Measurements from ENCODE around the gene MALAT1. TPM values are rescaled to one million over a fixed set of nuclear protein-coding genes. Genes with fewer than 3 reads are reported as not detected.

MALAT1 gene
- total RNA-seq, 1 experiment from 2014 or later: 6,000 TPM

GRCh38 chr11:65503949-65504673 is 5.3 kb downstream of the MALAT1 start:
- Histone ChIP-seq H3K4me3 (replicated peaks in 1 of 2; ENCODE audit: low read depth in 1 of 2, low read length in 2 of 2) (peak overlapping the region; percentile 6 to 10; a peak in 3 of 4 replicates), H3K4me2 (ENCODE audit: low read length) (peak overlapping the region; percentile 85), H4K20me1 (ENCODE audit: insufficient read depth) (peaks cover 70% of the 10 kb centered on the region), H3K27me3 (ENCODE audit: insufficient read depth, low read length) (no peaks in the 10 kb centered on the region), H3K36me3 (ENCODE audit: control insufficient read depth in 1 of 2, insufficient read depth in 2 of 2, low read length in 2 of 2) (peaks cover 50 to 64% of the 10 kb centered on the region in 2 experiments), H3K9ac (ENCODE audit: low read length) (peak overlapping the region; percentile 29), H3K4me1 (ENCODE audit: control insufficient read depth in 1 of 2, insufficient read depth in 2 of 2, low read length in 2 of 2) (peaks cover 50 to 91% of the 10 kb centered on the region in 2 experiments), H3K79me2 (ENCODE audit: insufficient read depth, low read length) (peaks cover 75% of the 10 kb centered on the region), H2AFZ (ENCODE audit: low read depth, low read length, poor library complexity, severe bottlenecking) (no peak overlapping the region), H3K9me3 (ENCODE audit: control insufficient read depth in 1 of 2, insufficient read depth in 1 of 2, low read depth in 1 of 2, low read length in 2 of 2) (no peaks in the 10 kb centered on the region), H3K9me2 (ENCODE audit: insufficient read depth) (no peaks in the 10 kb centered on the region), H3K27ac (ENCODE audit: low read depth, low read length) (peak overlapping the region; percentile 83; the same call in 1 of the 2 replicates)
- ChIA-PET CTCF (interaction anchor here (6.1 kb wide), 1 partner anchor 32 kb away, joined by 31 read pairs; no protein-coding TSS in a partner anchor), POLR2A (interaction anchor here (0.6 to 26.7 kb wide), 13 partner anchors 6 to 242 kb away, joined by 3 to 1499 read pairs (median 6); partner anchors contain the start of genes CDC42EP2, DPF2, MALAT1 and NEAT1), RAD21 (ENCODE audit: low non-redundant PET in 1 of 2, low total read pairs in 2 of 2, uncharacterized antibody in 2 of 2, unreplicated experiment in 2 of 2) (no interaction called here)
- ATAC-seq: no peak
- no peak for TF ChIP-seq ZNF274 (IDR thresholded peaks at IDR 0.05; ENCODE audit: low read depth, low read length)
- TF ChIP-seq POLR2AphosphoS5 (IDR thresholded peaks at IDR 0.05; ENCODE audit: low read depth, low read length): peak; percentile 38
- TF ChIP-seq TCF7L2 (IDR thresholded peaks at IDR 0.05; ENCODE audit: borderline replicate concordance, extremely low read depth, insufficient read depth, insufficient read length): no peak
- no peak for TF ChIP-seq SIN3A (IDR thresholded peaks at IDR 0.05; ENCODE audit: low read depth)
- TF ChIP-seq, protein P1, sequence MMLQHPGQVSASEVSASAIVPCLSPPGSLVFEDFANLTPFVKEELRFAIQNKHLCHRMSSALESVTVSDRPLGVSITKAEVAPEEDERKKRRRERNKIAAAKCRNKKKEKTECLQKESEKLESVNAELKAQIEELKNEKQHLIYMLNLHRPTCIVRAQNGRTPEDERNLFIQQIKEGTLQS (IDR thresholded peaks at IDR 0.05): no peak
- intact Hi-C loops (cut with micrococcal nuclease): no loop called here
- BruUV-seq (replicated peaks): no TSS peak
- DNase-seq (ENCODE audit: low read depth, low spot score): no peak

All from HCT116 (cell line).